Panc1 (cell line): ENCODE measurements around the gene EFNA5. TPM values are rescaled to one million over a fixed set of nuclear protein-coding genes. Genes with fewer than 3 reads are reported as not detected.

Experiments
- ATAC-seq: fragments of 200-7000 bp; cut with Tn5 transposase; 2 replicates; pipeline ENCODE4 v1.9.1; 2020; ENCODE audit warnings: mild to moderate bottlenecking, moderate library complexity
- BruUV-seq: library from RNA; stranded (reverse); fragments of 400-500 nt; replicated peaks from 2 replicates; lab custom pipeline; 2021; lab: Mats Ljungman, UMichigan
- CTCF ChIA-PET: fragments of 300-600 bp; sonication (Branson Sonifier 250); formaldehyde crosslinking; loops from one replicate; lab custom pipeline; 2022; ENCODE audit warnings: antibody characterized with exemption; lab: Charles Lee
- POLR2A ChIA-PET: fragments of 300-600 bp; sonication (Branson Sonifier 250); formaldehyde crosslinking; loops from one replicate; lab custom pipeline; 2022; ENCODE audit warnings: antibody characterized with exemption; lab: Charles Lee
- DNase-seq: peaks from one replicate; pipeline ENCODE4 v3.0.0-alpha.2; 2010; ENCODE audit warnings: low read depth, low spot score
- H3K27ac ChIP-seq: 2 replicates; pipeline ENCODE4 v1.5.1; 2011; ENCODE audit warnings: mild to moderate bottlenecking, low read length, inconsistent platforms
- H3K27me3 ChIP-seq: fragments of 200-500 bp; sonication (Bioruptor generic); 2 replicates; pipeline ENCODE4 v1.6.0; 2014; ENCODE audit warnings: low read length, inconsistent platforms; ENCODE audit not compliant: control insufficient read depth, insufficient read depth
- H3K36me3 ChIP-seq: fragments of 200-500 bp; sonication (Bioruptor generic); 2 replicates; pipeline ENCODE4 v1.5.1; 2014; ENCODE audit warnings: inconsistent platforms, mild to moderate bottlenecking, low read length, moderate library complexity; ENCODE audit not compliant: control insufficient read depth, insufficient read depth
- H3K4me1 ChIP-seq: 2 replicates; pipeline ENCODE4 v1.5.1; 2011; ENCODE audit warnings: inconsistent platforms, mild to moderate bottlenecking, low read length, moderate library complexity; ENCODE audit not compliant: control insufficient read depth, insufficient read depth
- H3K4me3 ChIP-seq, 2 experiments: 2 replicates each; pipeline ENCODE4 v1.5.1; 2011 to 2012; ENCODE audit warnings: low read depth in 2 of 2, low read length in 2 of 2, mild to moderate bottlenecking in 2 of 2, inconsistent platforms in 1 of 2, moderate library complexity in 1 of 2
- H3K9me3 ChIP-seq: fragments of 200-500 bp; sonication (Bioruptor generic); 2 replicates; pipeline ENCODE4 v1.5.1; 2014; ENCODE audit warnings: low read depth, mild to moderate bottlenecking, inconsistent platforms, low read length, moderate library complexity; ENCODE audit not compliant: control insufficient read depth, insufficient read depth
- CTCF ChIP-seq: fragments of 450-650 bp; IDR thresholded peaks from 2 replicates; pipeline ENCODE4 v1.5.1; 2017; ENCODE audit warnings: mild to moderate bottlenecking
- POLR2AphosphoS5 ChIP-seq: IDR thresholded peaks from 2 replicates; pipeline ENCODE4 v1.6.1; 2012; ENCODE audit warnings: mild to moderate bottlenecking, low read depth, low read length, moderate library complexity
- REST ChIP-seq, 2 experiments: IDR thresholded peaks; 2 replicates each; pipeline ENCODE4 v1.6.1; 2011 to 2012; ENCODE audit warnings: low read depth in 2 of 2, control low read depth in 1 of 2, low read length in 1 of 2, mild to moderate bottlenecking in 1 of 2, moderate library complexity in 1 of 2; ENCODE audit not compliant: insufficient read depth in 1 of 2
- SIN3A ChIP-seq: IDR thresholded peaks from 2 replicates; pipeline ENCODE4 v1.6.1; 2012; ENCODE audit warnings: low read depth, mild to moderate bottlenecking, low read length, moderate library complexity, borderline replicate concordance; ENCODE audit not compliant: insufficient read depth
- TCF7L2 ChIP-seq: IDR thresholded peaks from 2 replicates; pipeline ENCODE4 v1.6.1; 2011; ENCODE audit warnings: mild to moderate bottlenecking, low read depth, low read length, inconsistent platforms
- in situ Hi-C: cut with HindIII; loops from 2 replicates; pipeline ENCODE4 v1.10.0; 2016; ENCODE audit warnings: low sequenced_read_pairs, low pct_unique_long_range_greater_than_20kb
- intact Hi-C: fragments of 100-400 bp; cut with micrococcal nuclease; formaldehyde crosslinking; loops from one replicate; pipeline ENCODE4 v1.10.0; 2022; ENCODE audit not compliant: unreplicated experiment
- total RNA-seq: library from RNA; stranded (reverse); gene quantifications from one replicate; pipeline ENCODE4 v1.2.1, GENCODE V29; 2021; ENCODE audit not compliant: unreplicated experiment

EFNA5 gene
- total RNA-seq, 1 experiment from 2014 or later: 30.5 TPM

DNA sequence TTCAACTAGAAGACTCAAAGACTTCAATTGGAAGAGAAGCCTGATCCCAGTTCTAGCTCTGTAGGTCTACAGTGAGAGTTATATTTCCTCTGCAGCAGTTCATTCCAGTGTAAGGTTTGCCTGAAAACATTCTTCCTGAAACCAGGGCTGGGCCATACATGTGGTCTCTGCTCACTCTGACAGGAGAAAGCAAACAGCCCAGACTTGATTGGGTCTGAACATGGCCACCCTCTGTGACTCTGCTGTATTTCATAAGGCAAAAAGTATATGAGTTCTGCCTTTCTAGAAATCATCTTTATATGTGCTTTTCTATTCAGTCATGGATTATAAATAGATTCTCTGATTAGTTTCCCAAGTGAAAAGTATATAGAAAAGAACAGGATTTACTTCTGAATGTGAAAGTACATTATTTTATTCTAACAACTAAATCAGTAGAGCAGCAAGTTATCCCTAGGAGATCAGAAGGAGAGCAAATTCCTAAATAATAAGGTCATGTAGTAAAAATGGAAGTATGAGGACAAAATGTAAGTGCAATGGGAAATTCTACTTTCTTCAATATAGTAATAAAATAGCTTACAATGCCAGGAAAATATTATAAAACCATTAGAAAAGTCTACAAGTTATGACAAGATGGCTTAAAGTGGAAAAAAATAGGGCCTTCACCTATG lies 144.3 kb downstream of the EFNA5 start:
- TF ChIP-seq POLR2AphosphoS5 (no peak), TCF7L2 (no peak), REST (IDR thresholded peaks at IDR 0.05; ENCODE audit: insufficient read depth in 1 of 2, low read depth in 2 of 2, low read length in 1 of 2) (no peak), CTCF (no peak), SIN3A (no peak)
- H3K9me3 ChIP-seq: no peaks in the 10 kb centered on the region
- intact Hi-C loops: no loop called here
- peaks cover 2% of the 10 kb centered on the region; the same call in 1 of the 2 replicates for H3K4me1 ChIP-seq
- H3K27ac ChIP-seq: no peak overlapping the region
- BruUV-seq: no TSS peak
- DNase-seq (no peak), ATAC-seq (no peak)
- H3K36me3 ChIP-seq: no peaks in the 10 kb centered on the region
- ChIA-PET POLR2A (no interaction called here), CTCF (no interaction called here)
- H3K4me3 ChIP-seq: no peak overlapping the region
- no peaks in the 10 kb centered on the region for H3K27me3 ChIP-seq
- in situ Hi-C loops: no loop called here

DNA sequence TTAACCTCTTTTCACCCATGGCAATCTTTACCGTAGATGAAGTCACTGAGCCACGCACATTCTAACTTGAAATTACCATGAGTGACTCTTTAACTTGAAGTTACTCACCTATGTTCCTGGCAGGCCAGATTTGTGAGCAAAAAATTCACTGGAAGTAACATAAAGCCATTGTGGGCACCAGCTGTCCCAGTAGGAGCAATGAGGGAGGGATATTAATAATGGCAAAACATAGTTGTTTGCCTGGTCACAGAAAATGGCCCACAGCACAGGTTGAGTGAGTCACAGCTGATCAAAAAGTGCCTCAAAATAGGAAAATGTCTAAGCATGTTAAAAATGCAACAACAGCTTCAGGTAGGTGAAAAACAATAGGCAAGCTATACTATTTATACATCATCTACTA lies 146.6 kb downstream of the EFNA5 start:
- POLR2A ChIA-PET: no interaction called here
- Histone ChIP-seq H3K4me1 (peaks cover 13% of the 10 kb centered on the region), H3K4me3 (no peak overlapping the region), H3K27ac (no peak overlapping the region), H3K9me3 (no peaks in the 10 kb centered on the region), H3K36me3 (no peaks in the 10 kb centered on the region), H3K27me3 (no peaks in the 10 kb centered on the region)
- no peak for ATAC-seq
- BruUV-seq: no TSS peak
- no peak for DNase-seq
- intact Hi-C loops (no loop called here), in situ Hi-C loops (no loop called here)
- no peak for TF ChIP-seq POLR2AphosphoS5
- no peak for TF ChIP-seq CTCF
- no peak for TF ChIP-seq SIN3A
- TF ChIP-seq REST (IDR thresholded peaks at IDR 0.05; ENCODE audit: insufficient read depth in 1 of 2, low read depth in 2 of 2, low read length in 1 of 2): no peak
- no peak for TF ChIP-seq TCF7L2
- CTCF ChIA-PET: no interaction called here
